Smooth muscle cell (in vitro differentiated cells): Measurements from ENCODE around the gene IL20RA. TPM values are rescaled to one million over a fixed set of nuclear protein-coding genes. Genes with fewer than 3 reads are reported as not detected.

ENCODE experiments used
- DNase-seq: peaks from one replicate; lab custom pipeline; 2025; ENCODE audit not compliant: unreplicated experiment; lab: John Stamatoyannopoulos, UW
- H2AFZ ChIP-seq: fragments of 200-600 bp; sonication (generic); 2 replicates; pipeline ENCODE4 v1.6.0; 2016; ENCODE audit warnings: antibody characterized with exemption, low read depth, mild to moderate bottlenecking
- H3F3A ChIP-seq: fragments of 200-600 bp; sonication (generic); 2 replicates; pipeline ENCODE4 v1.6.0; 2017; ENCODE audit warnings: antibody characterized with exemption, low read depth
- H3K27ac ChIP-seq: fragments of 200-600 bp; sonication (generic); 2 replicates; pipeline ENCODE4 v1.5.1; 2016; ENCODE audit warnings: low read depth, mild to moderate bottlenecking
- H3K27me3 ChIP-seq: fragments of 200-600 bp; sonication (generic); 2 replicates; pipeline ENCODE4 v1.6.1; 2016; ENCODE audit warnings: low read depth, mild to moderate bottlenecking
- H3K36me3 ChIP-seq: fragments of 200-600 bp; sonication (generic); 2 replicates; pipeline ENCODE4 v1.5.1; 2016; ENCODE audit warnings: low read depth
- H3K4me1 ChIP-seq: fragments of 200-600 bp; sonication (generic); 2 replicates; pipeline ENCODE4 v1.5.1; 2016; ENCODE audit warnings: low read depth
- H3K4me2 ChIP-seq: fragments of 200-600 bp; sonication (generic); 2 replicates; pipeline ENCODE4 v1.6.0; 2016; ENCODE audit warnings: mild to moderate bottlenecking
- H3K4me3 ChIP-seq: fragments of 200-600 bp; sonication (generic); 2 replicates; pipeline ENCODE4 v1.5.1; 2016; ENCODE audit warnings: mild to moderate bottlenecking
- H3K79me2 ChIP-seq: fragments of 200-600 bp; sonication (generic); 2 replicates; pipeline ENCODE4 v1.6.0; 2016; ENCODE audit warnings: low read depth, mild to moderate bottlenecking
- H3K9ac ChIP-seq: fragments of 200-600 bp; sonication (generic); 2 replicates; pipeline ENCODE4 v1.6.0; 2016; ENCODE audit warnings: low read depth
- H3K9me3 ChIP-seq: fragments of 200-600 bp; sonication (generic); replicated peaks from 2 replicates; pipeline ENCODE4 v1.5.1; 2016; ENCODE audit warnings: low read depth
- H4K20me1 ChIP-seq: fragments of 200-600 bp; sonication (generic); 2 replicates; pipeline ENCODE4 v1.6.0; 2016; ENCODE audit warnings: low read depth
- WGBS: methylation state at CpG from one replicate; pipeline ENCODE4 v1.1.7; 2016; ENCODE audit warnings: low lambda C conversion rate; 5-methylcytosine and 5-hydroxymethylcytosine counted together
- polyA plus RNA-seq: library from polyadenylated mRNA; unstranded; fragments of >200 nt; fragmentation: Nextera tagmentation; extraction: Ambion mirVana; gene quantifications from 2 replicates; pipeline ENCODE4 v1.2.1, GENCODE V29; 2016
- total RNA-seq: library from RNA; depleted of rRNA; stranded (reverse); fragments of >200 nt; gene quantifications from 2 replicates; pipeline ENCODE4 v1.2.3, GENCODE V29; 2014
- TF ChIP-seq, protein P1 (sequence below): fragments of 200-600 bp; sonication (generic); IDR thresholded peaks from 2 replicates; pipeline ENCODE4 v1.5.1; 2017; ENCODE audit warnings: borderline replicate concordance, mild to moderate bottlenecking, antibody characterized with exemption; ENCODE audit not compliant: insufficient read depth, poor library complexity, severe bottlenecking

IL20RA gene
- total and polyA plus RNA-seq, 2 experiments from 2014 or later = 0.46 to 2.9 TPM

DNA sequence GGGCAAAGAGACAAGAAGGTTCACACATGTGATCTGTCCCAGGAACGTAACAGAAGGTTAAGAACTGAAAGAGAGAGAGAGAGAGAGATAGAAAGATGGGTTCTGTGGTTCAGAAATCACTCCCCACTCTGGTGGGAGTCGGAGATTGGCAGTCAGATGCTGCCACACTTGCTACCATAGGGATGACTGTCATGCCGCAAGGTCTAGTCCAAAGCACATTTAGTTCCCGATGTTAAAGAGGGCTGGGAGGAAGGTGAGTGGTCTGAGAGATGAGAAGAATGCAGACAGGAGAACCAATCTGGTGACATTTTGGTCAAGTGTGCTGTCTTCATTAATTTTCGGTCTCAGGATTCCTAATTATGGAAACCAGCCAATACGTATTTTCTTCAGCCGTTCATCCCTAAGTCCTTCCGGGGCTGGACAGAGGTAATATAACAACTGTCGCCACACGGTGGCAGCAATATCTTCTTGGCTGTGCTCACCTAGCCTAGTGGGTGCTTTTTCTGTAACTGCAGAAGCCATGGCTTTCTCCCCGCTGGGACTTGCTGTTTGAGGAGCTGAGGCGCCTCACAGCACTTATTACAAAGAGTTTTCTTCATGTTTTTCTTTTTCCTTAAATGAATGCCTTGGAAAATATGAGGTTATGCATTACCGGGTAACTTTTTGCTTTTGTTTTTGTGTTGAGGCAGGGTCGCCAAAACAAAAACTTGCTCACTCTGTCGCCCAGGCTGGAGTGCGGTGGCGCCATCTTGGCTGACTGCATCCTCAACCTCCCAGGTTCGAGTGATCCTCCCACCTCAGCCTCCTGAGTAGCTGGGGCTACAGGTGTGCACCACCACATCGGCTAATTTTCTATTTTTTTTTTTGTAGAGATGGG is 76.7 kb downstream of the IL20RA start:
- peaks cover 48% of the 10 kb centered on the region for H3K27me3 ChIP-seq
- no peak overlapping the region for H3K9ac ChIP-seq
- 63% methylated on average over 19 of the region's 19 CpGs for WGBS
- H4K20me1 ChIP-seq = no peaks in the 10 kb centered on the region
- H3K27ac ChIP-seq = no peak overlapping the region
- H3K4me2 ChIP-seq = no peak overlapping the region
- H3K79me2 ChIP-seq = no peaks in the 10 kb centered on the region
- no peaks in the 10 kb centered on the region for H3F3A ChIP-seq
- no peak for DNase-seq
- no peaks in the 10 kb centered on the region for H3K9me3 ChIP-seq
- no peak overlapping the region for H3K4me3 ChIP-seq
- TF ChIP-seq, protein P1, sequence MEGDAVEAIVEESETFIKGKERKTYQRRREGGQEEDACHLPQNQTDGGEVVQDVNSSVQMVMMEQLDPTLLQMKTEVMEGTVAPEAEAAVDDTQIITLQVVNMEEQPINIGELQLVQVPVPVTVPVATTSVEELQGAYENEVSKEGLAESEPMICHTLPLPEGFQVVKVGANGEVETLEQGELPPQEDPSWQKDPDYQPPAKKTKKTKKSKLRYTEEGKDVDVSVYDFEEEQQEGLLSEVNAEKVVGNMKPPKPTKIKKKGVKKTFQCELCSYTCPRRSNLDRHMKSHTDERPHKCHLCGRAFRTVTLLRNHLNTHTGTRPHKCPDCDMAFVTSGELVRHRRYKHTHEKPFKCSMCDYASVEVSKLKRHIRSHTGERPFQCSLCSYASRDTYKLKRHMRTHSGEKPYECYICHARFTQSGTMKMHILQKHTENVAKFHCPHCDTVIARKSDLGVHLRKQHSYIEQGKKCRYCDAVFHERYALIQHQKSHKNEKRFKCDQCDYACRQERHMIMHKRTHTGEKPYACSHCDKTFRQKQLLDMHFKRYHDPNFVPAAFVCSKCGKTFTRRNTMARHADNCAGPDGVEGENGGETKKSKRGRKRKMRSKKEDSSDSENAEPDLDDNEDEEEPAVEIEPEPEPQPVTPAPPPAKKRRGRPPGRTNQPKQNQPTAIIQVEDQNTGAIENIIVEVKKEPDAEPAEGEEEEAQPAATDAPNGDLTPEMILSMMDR = peak; percentile 57
- H3K4me1 ChIP-seq = no peaks in the 10 kb centered on the region
- H2AFZ ChIP-seq = no peak overlapping the region
- no peaks in the 10 kb centered on the region for H3K36me3 ChIP-seq

- Histone ChIP-seq H3K9me3 (no peaks in the 10 kb centered on the region), H3K79me2 (no peaks in the 10 kb centered on the region), H2AFZ (no peak overlapping the region), H3K4me3 (no peak overlapping the region), H3K27me3 (peaks cover 43% of the 10 kb centered on the region), H3K4me1 (peaks cover 7% of the 10 kb centered on the region), H3K27ac (no peak overlapping the region), H4K20me1 (no peaks in the 10 kb centered on the region), H3K9ac (no peak overlapping the region), H3K4me2 (no peak overlapping the region), H3K36me3 (no peaks in the 10 kb centered on the region), H3F3A (no peaks in the 10 kb centered on the region)
- TF ChIP-seq, protein P1 = no peak
- whole genome bisulfite sequencing = 87% methylated on average over 2 of the region's 2 CpGs
- DNase-seq = no peak
Observed at GRCh38 chr6:136964398-136964797, 80.4 kb downstream of the IL20RA start.

DNA sequence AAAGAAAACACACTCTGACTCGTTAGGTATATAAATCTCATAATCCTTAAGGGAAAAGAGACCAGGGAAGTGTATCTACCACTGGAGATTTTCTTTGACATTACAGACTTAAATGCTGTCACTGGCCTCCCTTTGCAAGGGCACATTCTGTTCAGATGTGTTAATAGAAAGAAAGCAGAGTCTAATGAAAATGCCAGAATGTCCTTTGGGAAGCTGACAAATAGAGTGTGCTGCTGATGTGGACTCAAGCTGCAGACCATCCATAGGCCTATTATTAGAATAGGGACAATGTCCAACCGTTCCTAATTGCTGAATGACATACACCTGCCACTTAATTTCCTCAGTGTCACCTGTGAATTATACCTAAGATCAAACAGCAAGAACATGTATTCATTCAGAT is 81.5 kb downstream of the IL20RA start:
- 28% methylated on average over 2 of the region's 2 CpGs for WGBS
- TF ChIP-seq, protein P1 = no peak
- no peaks in the 10 kb centered on the region for H3K36me3 ChIP-seq
- no peak overlapping the region for H3K4me2 ChIP-seq
- DNase-seq = no peak
- no peak overlapping the region for H3K4me3 ChIP-seq
- no peaks in the 10 kb centered on the region for H3K79me2 ChIP-seq
- H2AFZ ChIP-seq = no peak overlapping the region
- no peaks in the 10 kb centered on the region for H3F3A ChIP-seq
- H3K9me3 ChIP-seq = no peaks in the 10 kb centered on the region
- no peak overlapping the region for H3K9ac ChIP-seq
- peaks cover 7% of the 10 kb centered on the region for H3K4me1 ChIP-seq
- H3K27me3 ChIP-seq = peaks cover 52% of the 10 kb centered on the region
- H4K20me1 ChIP-seq = no peaks in the 10 kb centered on the region
- H3K27ac ChIP-seq = no peak overlapping the region
